Activated CD4-positive, alpha-beta T cell treated with anti-CD3 and anti-CD28 coated beads, Interleukin-2, amount 50 U/mL, for 16 hours (primary cell): Measurements from ENCODE around the gene ARMC7.
"Not testable (repeated sequence)": the region's sequence is repeated elsewhere in the genome, so short reads cannot be mapped to it uniquely, and the experiment has no call there.

Source experiments
- DNase-seq: peaks from one replicate; pipeline ENCODE4 v3.0.0-alpha.2; 2020

Gene ARMC7

DNA sequence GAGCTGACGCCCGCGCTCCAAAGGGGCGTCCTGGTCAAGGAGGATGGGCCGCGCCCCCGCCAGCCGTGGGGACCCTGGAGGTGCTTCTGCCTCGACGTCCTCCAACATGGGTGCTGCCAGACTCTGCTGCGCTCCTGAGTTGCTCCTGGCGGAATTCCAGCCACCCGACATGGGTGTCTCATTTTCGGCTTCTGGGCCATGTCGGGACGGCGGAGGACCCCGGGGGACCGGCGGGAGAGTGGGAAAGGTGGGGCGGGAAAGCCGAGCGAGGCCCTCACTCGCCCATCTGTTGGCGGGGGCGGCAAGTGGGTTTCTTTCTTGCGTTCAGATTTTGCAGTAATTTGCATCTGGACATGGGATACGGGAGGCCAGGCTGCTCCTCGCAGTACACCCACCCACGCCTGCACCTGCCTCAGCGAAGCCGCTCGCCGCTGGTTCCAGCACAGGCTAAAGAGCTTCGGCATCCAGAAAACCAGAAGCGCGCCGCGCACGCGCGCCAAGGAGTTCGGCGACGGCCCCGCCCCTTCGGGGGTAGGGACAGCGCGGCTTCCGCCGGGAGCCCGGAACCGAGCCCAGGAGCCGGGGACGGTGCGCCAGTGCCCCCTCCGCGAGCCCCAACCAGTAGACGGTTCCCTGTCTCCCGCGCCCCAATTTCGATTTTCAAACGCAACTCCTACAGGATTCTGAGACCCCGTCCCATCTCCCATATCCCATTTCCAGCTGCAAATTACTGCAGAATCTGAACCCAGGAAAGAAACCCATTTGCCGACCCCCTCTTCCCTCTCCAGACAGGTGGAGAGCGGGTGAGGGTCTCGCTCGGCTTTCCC, at the start of gene ARMC7:
TSS of gene ARMC7 (plus strand) at position 563 of the 827 bp plus-strand sequence. CDS start 320 bp downstream, outside the sequence.
- DNase-seq, result peak; percentile 95

- no peak for DNase-seq
Observed at GRCh38 chr17:75060434-75061054, 49.2 kb upstream of the ARMC7 start.

GRCh38 chr17:75061055-75061438, 48.7 kb upstream of the ARMC7 start:
- no peak for DNase-seq

DNA sequence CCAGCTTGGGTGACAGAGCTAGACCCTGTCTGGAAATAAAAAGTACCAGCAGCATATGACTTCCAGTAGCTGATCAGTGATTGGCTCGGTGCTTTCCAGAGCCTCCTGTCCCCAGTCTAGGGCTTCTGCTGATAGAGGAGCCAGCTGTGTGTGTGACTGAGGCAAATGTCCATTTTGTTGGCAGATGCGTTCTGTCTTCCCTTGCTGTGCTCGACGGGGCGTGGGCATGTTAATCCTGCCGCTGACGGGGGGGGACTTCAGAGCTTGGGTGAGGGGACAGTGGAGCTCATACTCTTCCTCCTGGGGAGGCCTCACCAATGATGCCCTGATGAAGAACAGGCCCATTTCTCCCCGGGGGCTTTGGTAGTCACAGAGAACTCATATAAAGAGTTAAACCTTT, 48.2 kb upstream of the ARMC7 start:
- no peak for DNase-seq

GRCh38 chr17:75063201-75063600, 46.6 kb upstream of the ARMC7 start:
- DNase-seq, result no peak

DNA sequence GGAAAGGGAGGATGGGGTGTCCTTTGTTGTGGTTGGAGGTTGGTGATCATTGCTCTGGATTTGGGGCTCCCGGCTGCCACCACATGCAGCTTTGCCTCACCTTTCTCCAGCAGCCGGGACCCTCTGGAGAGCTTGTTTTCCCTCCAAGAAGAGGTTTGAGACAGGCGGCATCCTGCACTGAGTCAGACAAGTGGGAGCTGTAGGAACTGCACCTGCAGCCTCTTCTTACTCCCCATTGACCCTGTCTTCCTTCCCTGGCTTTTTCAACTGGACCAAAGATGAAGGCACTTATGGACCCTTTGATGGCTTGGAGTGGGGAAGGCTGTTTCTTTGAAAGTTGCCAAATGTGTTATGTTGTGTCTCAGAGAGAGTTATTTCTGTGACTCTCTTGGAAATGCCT, 46.1 kb upstream of the ARMC7 start:
- DNase-seq, result no peak

- no peak for DNase-seq
Observed at GRCh38 chr17:75064040-75064439, 45.7 kb upstream of the ARMC7 start.

DNA sequence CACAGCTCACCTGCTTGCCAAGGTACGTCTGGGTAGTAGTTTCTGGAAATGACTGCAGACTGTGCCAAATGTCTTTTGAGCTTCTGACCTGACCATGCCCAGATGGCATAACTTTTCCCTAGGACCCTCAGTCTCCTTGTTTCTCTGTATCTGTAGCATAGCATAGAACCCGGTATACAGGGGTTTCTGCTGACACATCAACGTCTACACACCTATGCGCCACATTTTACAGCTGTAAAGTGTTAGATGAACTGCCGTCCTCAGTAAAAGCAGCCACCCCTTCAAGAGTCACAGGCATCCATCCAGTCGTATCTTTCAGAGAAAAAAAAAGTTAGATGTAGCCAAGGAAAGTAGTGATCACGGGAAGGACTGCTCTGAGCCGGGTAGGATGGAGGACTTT, 45.3 kb upstream of the ARMC7 start:
- DNase-seq, result no peak

DNA sequence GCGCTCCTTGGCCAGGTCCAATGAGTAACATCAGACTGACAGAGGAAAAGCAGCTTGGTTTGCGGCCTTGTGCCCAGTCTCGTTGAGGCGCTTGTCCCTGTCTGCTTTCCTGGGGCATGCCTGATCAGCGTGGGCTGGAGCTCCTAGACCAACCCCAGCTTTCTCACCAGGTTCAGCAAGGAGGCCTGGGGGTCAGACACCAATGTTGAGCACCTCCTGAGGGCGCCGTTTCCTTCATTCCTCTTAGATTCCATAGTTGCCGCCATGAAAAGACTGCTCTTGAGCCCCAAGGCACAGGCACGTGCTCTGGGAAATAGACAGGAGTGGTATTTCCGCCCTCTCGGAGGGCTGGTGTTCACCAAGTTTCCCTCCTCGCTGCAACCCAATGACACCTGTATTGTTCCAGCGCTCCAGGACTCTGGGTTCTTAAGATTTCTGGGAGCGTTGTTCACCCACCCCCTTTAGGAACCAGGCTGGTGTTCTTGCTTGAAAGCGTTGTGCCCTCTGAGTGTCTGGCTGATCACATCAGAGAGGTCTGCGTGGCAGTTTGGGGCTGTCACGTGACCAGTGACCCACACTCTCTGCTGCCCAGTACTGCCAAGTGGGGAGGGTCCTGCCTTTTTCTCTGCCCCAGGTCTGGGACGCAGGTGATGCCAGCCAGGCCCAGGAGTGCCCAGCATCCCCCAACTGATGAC, 44.8 kb upstream of the ARMC7 start:
- DNase-seq, result no peak

DNA sequence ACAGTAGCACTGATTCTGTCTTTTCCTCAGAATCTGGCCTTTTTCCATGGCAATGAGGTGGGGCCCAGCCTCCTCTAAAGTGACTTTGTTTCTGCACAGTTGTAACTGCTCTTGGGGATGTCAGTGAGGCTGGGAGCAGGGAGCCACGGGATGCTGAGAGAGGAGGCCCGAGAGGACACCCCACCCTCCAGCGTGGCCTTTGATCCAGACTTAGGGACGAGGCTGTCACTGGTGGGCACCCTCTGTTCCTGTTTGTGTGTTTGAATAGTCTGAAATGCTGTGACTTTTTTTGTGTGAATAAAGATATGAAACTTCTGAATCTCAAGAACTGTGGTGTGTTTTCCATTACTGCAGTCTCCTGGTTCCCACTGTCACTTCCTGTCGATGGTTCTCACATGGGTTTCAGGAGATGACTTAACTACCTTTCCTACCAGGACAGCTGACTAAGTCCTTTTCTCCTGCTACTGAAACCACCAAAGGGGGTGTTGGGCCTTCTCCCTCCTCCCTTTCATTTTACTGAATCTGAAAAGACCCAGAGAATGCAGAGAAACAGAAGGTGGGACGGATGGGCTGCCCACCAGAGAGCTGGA, 44.1 kb upstream of the ARMC7 start:
- peak; percentile 59 for DNase-seq

DNA sequence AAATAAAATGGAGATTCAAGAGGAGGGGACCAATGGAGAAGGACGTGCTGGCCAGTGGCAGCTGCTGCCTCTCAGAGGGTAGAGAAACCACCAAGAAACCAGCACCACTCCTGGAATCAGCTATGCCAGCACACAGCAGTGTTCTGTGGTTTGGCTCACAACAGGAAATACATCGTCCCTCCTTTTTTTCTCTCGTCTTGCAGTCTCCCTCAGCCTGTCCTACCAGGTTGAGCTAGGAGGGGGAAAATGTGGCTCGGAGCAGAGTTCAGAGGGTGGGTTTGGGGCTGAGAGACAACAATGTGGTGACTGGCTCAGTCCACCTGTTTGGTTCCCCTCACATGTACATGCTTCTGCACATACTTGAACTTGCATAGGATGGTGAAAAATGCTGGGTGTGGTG, 41.9 kb upstream of the ARMC7 start:
- DNase-seq, result peak; percentile 70

GRCh38 chr17:75068750-75069149, 41.0 kb upstream of the ARMC7 start:
- no peak for DNase-seq

GRCh38 chr17:75069783-75070182, 40.0 kb upstream of the ARMC7 start:
- DNase-seq, result no peak

- DNase-seq, result not testable (repeated sequence)
Observed at GRCh38 chr17:75071478-75072271, 38.1 kb upstream of the ARMC7 start.

GRCh38 chr17:75072909-75073308, 36.9 kb upstream of the ARMC7 start:
- not testable (repeated sequence) for DNase-seq

DNA sequence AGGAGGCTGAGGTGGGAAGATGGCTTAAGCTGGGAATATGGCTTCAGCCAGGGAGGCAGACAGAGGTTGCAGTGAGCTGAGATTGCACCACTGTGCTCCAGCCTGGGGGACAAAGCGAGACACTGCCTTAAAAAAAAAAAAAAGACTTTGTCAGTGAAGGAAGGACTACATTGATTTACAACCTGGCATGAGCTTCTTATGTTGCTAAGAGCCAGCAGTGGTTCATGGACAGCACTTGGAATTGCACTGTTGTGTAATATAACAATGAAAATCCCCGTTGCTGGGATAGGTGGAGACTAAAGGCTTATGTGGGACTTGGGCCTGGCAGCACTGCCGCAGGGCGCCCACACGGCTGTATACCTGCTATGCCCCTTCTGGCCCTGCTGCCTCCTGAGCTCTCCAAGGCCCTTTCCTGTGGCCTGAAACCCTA, 36.1 kb upstream of the ARMC7 start:
- no peak for DNase-seq

- DNase-seq, result no peak
Observed at GRCh38 chr17:75074532-75074931, 35.2 kb upstream of the ARMC7 start.

DNA sequence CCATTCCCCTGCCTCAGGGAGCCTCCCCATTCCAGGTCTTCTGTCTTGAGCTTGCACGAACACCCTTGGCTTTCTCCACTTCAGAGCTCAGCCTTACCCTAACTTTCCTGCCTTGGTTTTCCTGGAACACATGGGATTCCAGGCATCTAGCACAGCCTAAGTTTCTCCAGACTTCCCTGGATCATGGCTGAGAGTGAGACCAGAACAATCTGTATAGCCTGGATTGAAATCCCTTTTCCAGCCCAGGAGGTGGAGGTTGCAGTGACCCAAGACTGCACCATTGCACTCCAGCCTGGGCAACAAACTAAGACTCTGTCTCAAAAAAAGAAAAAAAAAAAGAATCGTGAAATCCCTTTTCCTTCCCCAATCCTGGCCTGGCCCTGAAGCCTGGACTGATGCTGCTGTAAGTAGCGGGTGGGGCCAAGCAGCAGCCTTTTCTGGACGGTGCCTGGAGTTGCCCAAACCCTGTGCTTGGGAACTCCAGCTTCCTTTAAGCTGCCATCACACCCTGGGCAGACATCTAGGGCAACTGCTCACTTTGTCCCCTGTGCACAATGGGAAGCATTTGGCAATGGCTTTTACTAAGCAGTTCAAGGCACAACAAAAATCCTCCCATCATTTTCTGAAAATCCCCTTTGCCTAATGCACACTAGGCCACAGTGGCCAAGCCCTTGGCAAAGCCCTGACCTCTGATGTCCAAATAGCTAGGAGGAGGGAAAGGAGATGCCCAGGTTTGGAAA, 34.0 kb upstream of the ARMC7 start:
- DNase-seq, result no peak

GRCh38 chr17:75077072-75077495, 32.7 kb upstream of the ARMC7 start:
- DNase-seq, result no peak

- peak; percentile 46 for DNase-seq
Observed at GRCh38 chr17:75077496-75078283, 32.1 kb upstream of the ARMC7 start.
